ENCODE measurements around the gene TNFRSF14.

Gene TNFRSF14

DNA sequence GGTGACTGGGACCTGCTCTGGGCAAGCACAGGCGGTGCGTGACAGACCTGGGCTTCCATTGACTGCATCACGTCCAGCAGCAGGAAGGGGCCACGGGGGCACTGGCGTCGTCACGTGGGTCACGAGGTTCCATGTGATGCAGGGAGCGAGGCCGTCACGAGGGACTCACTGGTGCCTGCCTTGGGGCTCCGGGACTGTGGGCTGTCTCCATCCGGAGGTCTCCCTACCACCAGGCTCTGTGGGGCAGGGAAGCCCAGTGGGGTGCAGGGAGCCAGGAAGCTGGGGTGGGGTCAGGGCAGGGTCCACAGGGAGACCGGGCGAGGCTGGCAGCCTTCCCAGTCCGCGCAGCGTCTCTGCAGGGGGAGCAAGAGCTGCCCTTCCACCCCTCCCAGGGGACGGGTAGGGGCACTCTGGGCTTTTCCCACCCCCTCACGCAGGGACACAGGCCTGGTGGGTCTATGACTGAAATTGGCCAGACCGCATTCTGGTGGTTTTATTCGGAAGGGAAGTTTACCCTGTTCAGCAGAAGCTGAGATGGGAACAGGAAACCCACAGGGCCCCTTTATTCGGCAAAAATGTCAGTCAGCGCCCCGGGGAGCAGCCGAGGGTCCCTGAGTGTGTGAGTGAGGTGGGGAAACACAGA lies 416 bp upstream of the TNFRSF14 start:
- H3K9me3 ChIP-seq (ENCODE audit: control insufficient read depth, low read length): no peaks in the 10 kb centered on the region
- H3K36me3 ChIP-seq (ENCODE audit: control insufficient read depth, insufficient read depth, low read length): no peaks in the 10 kb centered on the region
- no peak overlapping the region for H3K4me3 ChIP-seq (ENCODE audit: extremely low read depth, insufficient read depth, low read length, poor library complexity, severe bottlenecking)
- no peak overlapping the region for H3K27ac ChIP-seq (ENCODE audit: low read depth, low read length, severe bottlenecking)
- peaks cover 2% of the 10 kb centered on the region for H3K4me1 ChIP-seq (ENCODE audit: control insufficient read depth, insufficient read depth, low read length, poor library complexity, severe bottlenecking)
- 85 to 87% methylated on average over 20 to 25 of the region's 26 CpGs for WGBS, 2 experiments (ENCODE audit: insufficient coverage in 2 of 2)

- Histone ChIP-seq H3K4me3 (ENCODE audit: extremely low read depth, insufficient read depth, low read length, poor library complexity, severe bottlenecking) (no peak overlapping the region), H3K4me1 (ENCODE audit: control insufficient read depth, insufficient read depth, low read length, poor library complexity, severe bottlenecking) (peaks cover 2% of the 10 kb centered on the region), H3K36me3 (ENCODE audit: control insufficient read depth, insufficient read depth, low read length) (no peaks in the 10 kb centered on the region), H3K27ac (ENCODE audit: low read depth, low read length, severe bottlenecking) (no peak overlapping the region), H3K9me3 (ENCODE audit: control insufficient read depth, low read length) (no peaks in the 10 kb centered on the region)
- 85 to 87% methylated on average over 15 to 22 of the region's 24 CpGs for WGBS, 2 experiments (ENCODE audit: insufficient coverage in 2 of 2)
Observed at GRCh38 chr1:2556678-2557481, 709 bp downstream of the TNFRSF14 start.

- no peak overlapping the region for H3K4me3 ChIP-seq (ENCODE audit: extremely low read depth, insufficient read depth, low read length, poor library complexity, severe bottlenecking)
- H3K9me3 ChIP-seq (ENCODE audit: control insufficient read depth, low read length): no peaks in the 10 kb centered on the region
- no peaks in the 10 kb centered on the region for H3K36me3 ChIP-seq (ENCODE audit: control insufficient read depth, insufficient read depth, low read length)
- WGBS, 2 experiments (ENCODE audit: insufficient coverage in 2 of 2): 88% methylated on average over 26 to 28 of the region's 30 CpGs
- no peak overlapping the region for H3K27ac ChIP-seq (ENCODE audit: low read depth, low read length, severe bottlenecking)
- H3K4me1 ChIP-seq (ENCODE audit: control insufficient read depth, insufficient read depth, low read length, poor library complexity, severe bottlenecking): peaks cover 2% of the 10 kb centered on the region
Observed at GRCh38 chr1:2557482-2558400, 1.6 kb downstream of the TNFRSF14 start.

GRCh38 chr1:2558420-2558819 lies 2.2 kb downstream of the TNFRSF14 start:
- no peak overlapping the region for H3K4me3 ChIP-seq (ENCODE audit: extremely low read depth, insufficient read depth, low read length, poor library complexity, severe bottlenecking)
- H3K4me1 ChIP-seq (ENCODE audit: control insufficient read depth, insufficient read depth, low read length, poor library complexity, severe bottlenecking): peaks cover 2% of the 10 kb centered on the region
- no peaks in the 10 kb centered on the region for H3K36me3 ChIP-seq (ENCODE audit: control insufficient read depth, insufficient read depth, low read length)
- H3K9me3 ChIP-seq (ENCODE audit: control insufficient read depth, low read length): no peaks in the 10 kb centered on the region
- WGBS, 2 experiments (ENCODE audit: insufficient coverage in 2 of 2): 89 to 96% methylated on average over 9 to 12 of the region's 12 CpGs
- H3K27ac ChIP-seq (ENCODE audit: low read depth, low read length, severe bottlenecking): no peak overlapping the region

- WGBS, 2 experiments (ENCODE audit: insufficient coverage in 2 of 2): 99 to 100% methylated on average over 4 to 6 of the region's 6 CpGs
- no peaks in the 10 kb centered on the region for H3K36me3 ChIP-seq (ENCODE audit: control insufficient read depth, insufficient read depth, low read length)
- no peak overlapping the region for H3K27ac ChIP-seq (ENCODE audit: low read depth, low read length, severe bottlenecking)
- H3K4me1 ChIP-seq (ENCODE audit: control insufficient read depth, insufficient read depth, low read length, poor library complexity, severe bottlenecking): peaks cover 2% of the 10 kb centered on the region
- no peaks in the 10 kb centered on the region for H3K9me3 ChIP-seq (ENCODE audit: control insufficient read depth, low read length)
- no peak overlapping the region for H3K4me3 ChIP-seq (ENCODE audit: extremely low read depth, insufficient read depth, low read length, poor library complexity, severe bottlenecking)
Observed at GRCh38 chr1:2558861-2559260, 2.7 kb downstream of the TNFRSF14 start.

- Histone ChIP-seq H3K9me3 (ENCODE audit: control insufficient read depth, low read length) (no peaks in the 10 kb centered on the region), H3K36me3 (ENCODE audit: control insufficient read depth, insufficient read depth, low read length) (no peaks in the 10 kb centered on the region), H3K4me3 (ENCODE audit: extremely low read depth, insufficient read depth, low read length, poor library complexity, severe bottlenecking) (no peak overlapping the region), H3K27ac (ENCODE audit: low read depth, low read length, severe bottlenecking) (no peak overlapping the region), H3K4me1 (ENCODE audit: control insufficient read depth, insufficient read depth, low read length, poor library complexity, severe bottlenecking) (peaks cover 2% of the 10 kb centered on the region)
- WGBS, 2 experiments (ENCODE audit: insufficient coverage in 2 of 2): 88 to 92% methylated on average over 26 to 29 of the region's 35 CpGs
Observed at GRCh38 chr1:2559509-2560298, 3.5 kb downstream of the TNFRSF14 start.

GRCh38 chr1:2560299-2561073 lies 4.3 kb downstream of the TNFRSF14 start:
- Histone ChIP-seq H3K4me1 (ENCODE audit: control insufficient read depth, insufficient read depth, low read length, poor library complexity, severe bottlenecking) (peaks cover 2% of the 10 kb centered on the region), H3K36me3 (ENCODE audit: control insufficient read depth, insufficient read depth, low read length) (no peaks in the 10 kb centered on the region), H3K9me3 (ENCODE audit: control insufficient read depth, low read length) (no peaks in the 10 kb centered on the region), H3K27ac (ENCODE audit: low read depth, low read length, severe bottlenecking) (no peak overlapping the region), H3K4me3 (ENCODE audit: extremely low read depth, insufficient read depth, low read length, poor library complexity, severe bottlenecking) (no peak overlapping the region)
- WGBS, 2 experiments (ENCODE audit: insufficient coverage in 2 of 2): 90 to 94% methylated on average over 13 to 15 of the region's 15 CpGs

DNA sequence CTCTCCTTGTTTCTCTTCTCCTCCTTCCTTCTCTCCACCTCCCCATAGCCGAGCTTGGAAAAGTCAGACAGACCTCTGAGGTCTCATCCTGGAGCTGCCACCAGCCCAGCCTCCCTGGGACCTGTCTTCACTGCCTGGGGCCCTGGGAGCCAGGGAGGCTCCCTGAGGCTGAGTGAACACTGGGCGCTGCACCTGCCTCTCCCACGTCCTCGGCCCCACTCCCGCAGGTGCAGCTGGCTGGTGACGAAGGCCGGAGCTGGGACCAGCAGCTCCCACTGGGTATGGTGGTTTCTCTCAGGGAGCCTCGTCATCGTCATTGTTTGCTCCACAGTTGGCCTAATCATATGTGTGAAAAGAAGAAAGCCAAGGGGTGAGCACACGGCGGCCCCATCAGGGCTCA lies 5.3 kb downstream of the TNFRSF14 start:
- H3K27ac ChIP-seq (ENCODE audit: low read depth, low read length, severe bottlenecking): no peak overlapping the region
- H3K9me3 ChIP-seq (ENCODE audit: control insufficient read depth, low read length): no peaks in the 10 kb centered on the region
- H3K36me3 ChIP-seq (ENCODE audit: control insufficient read depth, insufficient read depth, low read length): no peaks in the 10 kb centered on the region
- H3K4me3 ChIP-seq (ENCODE audit: extremely low read depth, insufficient read depth, low read length, poor library complexity, severe bottlenecking): no peak overlapping the region
- WGBS, 2 experiments (ENCODE audit: insufficient coverage in 2 of 2): 87 to 93% methylated on average over 11 of the region's 11 CpGs
- H3K4me1 ChIP-seq (ENCODE audit: control insufficient read depth, insufficient read depth, low read length, poor library complexity, severe bottlenecking): peaks cover 7% of the 10 kb centered on the region

DNA sequence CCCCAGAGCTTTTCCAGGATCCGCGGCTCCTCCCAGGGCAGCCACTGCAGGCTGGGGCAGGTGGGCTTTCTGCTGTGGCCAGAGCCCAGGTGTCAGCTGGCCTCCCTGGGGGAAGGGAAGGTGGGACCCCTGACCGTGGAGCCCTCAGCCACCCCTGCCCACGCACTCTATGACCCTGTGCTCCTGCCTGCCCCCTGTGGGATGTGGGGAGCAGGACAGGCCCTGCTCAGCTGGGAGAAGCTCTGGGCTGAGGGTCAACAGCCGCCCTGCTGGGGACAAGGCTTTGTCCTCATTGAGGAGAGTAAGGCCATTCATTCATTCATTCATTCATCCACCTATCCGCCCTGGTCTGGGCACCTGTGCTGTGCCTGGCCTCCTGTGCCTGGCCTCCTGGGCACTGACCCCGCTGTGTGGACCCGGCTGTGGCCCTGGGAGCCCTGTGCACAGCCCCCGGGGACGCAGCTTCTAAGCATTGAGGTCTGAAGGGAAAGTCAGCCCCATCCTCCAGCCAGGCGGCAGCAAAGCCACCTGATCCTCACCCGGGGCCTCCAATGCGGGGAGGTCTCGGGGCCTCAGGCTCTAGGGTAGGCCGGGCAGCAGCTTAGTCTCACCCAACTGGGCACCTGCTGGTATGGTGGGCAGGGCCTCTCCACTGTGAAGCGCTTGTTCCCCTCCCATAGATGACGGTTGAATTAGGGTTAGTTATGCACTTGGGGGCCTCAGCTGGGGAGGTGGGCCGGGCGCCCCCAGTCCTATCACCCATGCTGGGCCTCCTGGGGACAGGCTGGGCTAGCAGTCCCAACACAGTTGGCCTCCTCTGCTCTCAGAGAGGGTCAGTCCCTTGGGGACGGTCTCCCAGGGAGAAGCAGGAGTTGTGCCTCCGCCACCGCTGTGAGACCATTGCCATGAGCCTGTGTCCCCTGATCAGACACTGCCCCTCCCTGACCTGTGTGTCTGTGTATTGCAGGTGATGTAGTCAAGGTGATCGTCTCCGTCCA lies 6.0 kb downstream of the TNFRSF14 start:
- no peaks in the 10 kb centered on the region for H3K9me3 ChIP-seq (ENCODE audit: control insufficient read depth, low read length)
- H3K4me1 ChIP-seq (ENCODE audit: control insufficient read depth, insufficient read depth, low read length, poor library complexity, severe bottlenecking): peaks cover 5% of the 10 kb centered on the region
- no peaks in the 10 kb centered on the region for H3K36me3 ChIP-seq (ENCODE audit: control insufficient read depth, insufficient read depth, low read length)
- 92 to 95% methylated on average over 19 to 20 of the region's 24 CpGs for WGBS, 2 experiments (ENCODE audit: insufficient coverage in 2 of 2)
- H3K27ac ChIP-seq (ENCODE audit: low read depth, low read length, severe bottlenecking): no peak overlapping the region
- no peak overlapping the region for H3K4me3 ChIP-seq (ENCODE audit: extremely low read depth, insufficient read depth, low read length, poor library complexity, severe bottlenecking)
